Hepatocyte (in vitro differentiated cells): Measurements from ENCODE around the gene CARMIL1.

Experiments
- EZH2 ChIP-seq: fragments of 200-600 bp; sonication (generic); IDR thresholded peaks from 2 replicates; pipeline ENCODE4 v1.6.1; 2016; ENCODE audit warnings: antibody characterized with exemption, mild to moderate bottlenecking, borderline replicate concordance
- TF ChIP-seq, protein P1 (sequence below): fragments of 200-600 bp; sonication (generic); IDR thresholded peaks from 2 replicates; pipeline ENCODE4 v1.5.1; 2016; ENCODE audit warnings: antibody characterized with exemption, mild to moderate bottlenecking; ENCODE audit not compliant: poor library complexity

GRCh38 chr6:25359191-25359861 lies 80.2 kb downstream of the CARMIL1 start:
- TF ChIP-seq, protein P1, sequence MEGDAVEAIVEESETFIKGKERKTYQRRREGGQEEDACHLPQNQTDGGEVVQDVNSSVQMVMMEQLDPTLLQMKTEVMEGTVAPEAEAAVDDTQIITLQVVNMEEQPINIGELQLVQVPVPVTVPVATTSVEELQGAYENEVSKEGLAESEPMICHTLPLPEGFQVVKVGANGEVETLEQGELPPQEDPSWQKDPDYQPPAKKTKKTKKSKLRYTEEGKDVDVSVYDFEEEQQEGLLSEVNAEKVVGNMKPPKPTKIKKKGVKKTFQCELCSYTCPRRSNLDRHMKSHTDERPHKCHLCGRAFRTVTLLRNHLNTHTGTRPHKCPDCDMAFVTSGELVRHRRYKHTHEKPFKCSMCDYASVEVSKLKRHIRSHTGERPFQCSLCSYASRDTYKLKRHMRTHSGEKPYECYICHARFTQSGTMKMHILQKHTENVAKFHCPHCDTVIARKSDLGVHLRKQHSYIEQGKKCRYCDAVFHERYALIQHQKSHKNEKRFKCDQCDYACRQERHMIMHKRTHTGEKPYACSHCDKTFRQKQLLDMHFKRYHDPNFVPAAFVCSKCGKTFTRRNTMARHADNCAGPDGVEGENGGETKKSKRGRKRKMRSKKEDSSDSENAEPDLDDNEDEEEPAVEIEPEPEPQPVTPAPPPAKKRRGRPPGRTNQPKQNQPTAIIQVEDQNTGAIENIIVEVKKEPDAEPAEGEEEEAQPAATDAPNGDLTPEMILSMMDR, result no peak
- TF ChIP-seq EZH2, result no peak
